ENCODE data around the gene MOK.

MOK gene

GRCh38 chr14:102283631-102284129 is 21.3 kb downstream of the MOK start:
- TF ChIP-seq POLR2A (IDR thresholded peaks at IDR 0.05; ENCODE audit: low read length) (no peak), GATA1 (IDR thresholded peaks at IDR 0.05; ENCODE audit: low read depth, low read length) (no peak)
- no peak for DNase-seq

- no peak for DNase-seq
- no peak for TF ChIP-seq POLR2A (IDR thresholded peaks at IDR 0.05; ENCODE audit: low read length)
- no peak for TF ChIP-seq GATA1 (IDR thresholded peaks at IDR 0.05; ENCODE audit: low read depth, low read length)
Measured at GRCh38 chr14:102282751-102283465, 22.1 kb downstream of the MOK start.

- no peak for TF ChIP-seq GATA1 (IDR thresholded peaks at IDR 0.05; ENCODE audit: low read depth, low read length)
- TF ChIP-seq POLR2A (IDR thresholded peaks at IDR 0.05; ENCODE audit: low read length) = no peak
- no peak for DNase-seq
Measured at GRCh38 chr14:102280376-102280962, 24.5 kb downstream of the MOK start.

- DNase-seq = no peak
- no peak for TF ChIP-seq GATA1 (IDR thresholded peaks at IDR 0.05; ENCODE audit: low read depth, low read length)
Measured at GRCh38 chr14:102279688-102280348, 25.1 kb downstream of the MOK start.

- DNase-seq = no peak
- TF ChIP-seq POLR2A (IDR thresholded peaks at IDR 0.05; ENCODE audit: low read length) = no peak
- TF ChIP-seq GATA1 (IDR thresholded peaks at IDR 0.05; ENCODE audit: low read depth, low read length) = no peak
Measured at GRCh38 chr14:102279282-102279681, 25.7 kb downstream of the MOK start.

DNA sequence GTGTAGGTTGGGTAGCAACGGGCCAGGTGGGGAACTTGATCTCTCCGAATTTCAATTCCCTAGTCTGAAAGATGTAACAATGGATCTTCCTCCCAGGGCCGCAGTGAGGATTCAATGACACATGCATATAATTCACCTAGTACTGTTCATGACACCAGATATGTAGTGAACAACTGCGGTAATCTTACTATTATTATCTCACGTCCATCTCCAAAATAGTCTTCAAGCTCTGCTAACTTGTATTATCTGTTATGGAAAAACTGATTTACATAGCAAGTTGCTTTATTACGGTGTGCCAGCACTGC is 26.4 kb downstream of the MOK start:
- DNase-seq = no peak
- TF ChIP-seq GATA1 (IDR thresholded peaks at IDR 0.05; ENCODE audit: low read depth, low read length) = no peak
- no peak for TF ChIP-seq POLR2A (IDR thresholded peaks at IDR 0.05; ENCODE audit: low read length)

DNA sequence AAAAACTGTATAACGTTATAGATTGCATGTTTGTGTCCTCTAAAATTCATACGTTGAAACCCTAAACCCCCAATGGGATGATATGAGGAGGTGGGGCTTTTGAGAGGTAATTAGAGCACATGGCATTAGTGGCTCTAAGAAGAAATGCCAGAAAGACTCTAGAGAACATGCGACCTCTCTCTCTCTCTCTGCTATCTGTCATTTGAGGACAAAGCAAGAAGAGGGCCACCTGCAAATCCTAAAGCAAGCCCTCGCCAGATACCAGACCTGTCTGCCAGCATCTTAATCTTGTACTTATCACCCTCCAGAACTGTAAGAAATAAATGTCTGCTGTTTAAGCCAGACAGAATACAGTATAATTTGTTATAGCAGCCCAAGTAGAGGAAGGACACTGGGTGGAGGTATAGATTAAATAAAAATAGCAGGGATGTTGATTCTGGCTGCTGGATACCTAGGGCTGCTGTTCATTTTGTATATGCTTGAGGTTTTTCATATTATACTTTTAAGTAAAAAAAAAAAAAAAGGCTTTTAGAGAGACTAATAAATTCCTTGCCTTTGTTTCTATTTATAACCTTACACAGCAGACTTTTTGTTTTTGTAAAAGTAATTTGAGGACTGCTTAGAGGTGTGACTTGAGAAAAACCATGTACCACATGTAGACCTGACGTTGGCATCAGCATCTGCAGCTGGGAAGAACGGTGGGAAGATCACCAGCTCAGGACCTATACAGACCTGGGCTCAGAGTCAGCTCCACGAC is 26.9 kb downstream of the MOK start:
- no peak for DNase-seq
- TF ChIP-seq GATA1 (IDR thresholded peaks at IDR 0.05; ENCODE audit: low read depth, low read length) (no peak), POLR2A (IDR thresholded peaks at IDR 0.05; ENCODE audit: low read length) (no peak)

- DNase-seq = no peak
- TF ChIP-seq GATA1 (IDR thresholded peaks at IDR 0.05; ENCODE audit: low read depth, low read length) = no peak
- TF ChIP-seq POLR2A (IDR thresholded peaks at IDR 0.05; ENCODE audit: low read length) = no peak
Measured at GRCh38 chr14:102275866-102276265, 29.1 kb downstream of the MOK start.

DNA sequence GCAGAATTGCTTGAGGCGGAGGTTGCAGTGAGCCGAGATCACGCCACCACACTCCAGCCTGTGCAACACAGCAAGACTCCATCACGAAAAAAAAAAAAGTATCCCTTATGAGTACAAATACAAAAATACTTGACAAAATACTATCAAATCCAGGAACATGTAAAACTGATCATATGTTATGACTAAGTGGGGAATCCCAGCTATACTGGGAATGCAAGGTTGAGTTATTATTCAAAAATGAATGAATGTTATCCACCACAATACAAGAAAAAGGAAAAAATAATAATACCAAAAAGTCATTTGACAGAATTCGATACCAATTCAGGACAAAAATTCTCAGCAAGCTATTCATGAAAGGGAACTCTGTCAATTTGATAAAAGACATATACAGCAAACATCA is 32.6 kb downstream of the MOK start:
- no peak for DNase-seq
- TF ChIP-seq GATA1 (IDR thresholded peaks at IDR 0.05; ENCODE audit: low read depth, low read length) (no peak), POLR2A (IDR thresholded peaks at IDR 0.05; ENCODE audit: low read length) (no peak)

GRCh38 chr14:102264775-102265174 is 40.2 kb downstream of the MOK start:
- no peak for DNase-seq
- no peak for TF ChIP-seq GATA1 (IDR thresholded peaks at IDR 0.05; ENCODE audit: low read depth, low read length)
- TF ChIP-seq POLR2A (IDR thresholded peaks at IDR 0.05; ENCODE audit: low read length) = no peak

DNA sequence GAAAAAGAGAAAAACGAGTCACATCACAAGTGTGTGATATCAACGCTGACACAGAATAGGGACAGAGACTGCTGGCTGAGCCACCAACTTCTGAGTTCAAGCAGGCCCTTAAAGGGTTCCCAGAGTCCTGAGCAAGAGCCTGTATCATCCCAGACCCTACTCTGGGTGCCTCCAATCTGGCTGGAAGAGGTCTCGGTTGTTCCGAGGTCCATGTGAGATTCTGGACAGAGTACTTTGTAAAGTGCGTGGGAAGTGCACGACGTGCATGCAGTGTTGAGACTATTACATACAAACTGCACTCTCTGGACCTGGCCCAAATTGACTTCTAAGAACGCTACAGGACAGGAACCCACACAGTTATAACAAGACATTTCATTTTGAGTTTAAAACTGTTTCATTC is 40.6 kb downstream of the MOK start:
- no peak for DNase-seq
- TF ChIP-seq POLR2A (IDR thresholded peaks at IDR 0.05; ENCODE audit: low read length) = no peak

- no peak for DNase-seq
- TF ChIP-seq GATA1 (IDR thresholded peaks at IDR 0.05; ENCODE audit: low read depth, low read length) = no peak
- TF ChIP-seq POLR2A (IDR thresholded peaks at IDR 0.05; ENCODE audit: low read length) = no peak
Measured at GRCh38 chr14:102262929-102263462, 42.0 kb downstream of the MOK start.

DNA sequence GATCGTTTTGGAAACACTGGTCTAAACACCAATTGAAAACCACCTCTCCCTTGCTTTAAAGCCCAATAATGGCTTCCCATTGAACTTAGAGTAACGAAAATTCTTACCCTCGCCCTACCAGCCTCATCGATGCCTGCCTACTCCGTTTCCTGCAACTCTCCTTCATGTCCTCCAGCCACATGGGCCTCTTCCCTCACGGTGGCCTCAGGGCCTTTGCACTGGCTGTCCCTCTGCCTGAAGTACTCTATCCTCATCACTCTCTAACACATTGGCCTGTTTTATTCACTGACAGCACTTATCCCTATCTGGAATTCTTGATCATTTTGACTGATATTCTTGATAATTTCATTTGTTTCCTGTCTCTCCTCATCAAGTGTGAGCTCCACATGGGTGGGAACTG is 46.8 kb downstream of the MOK start:
- DNase-seq = no peak
- TF ChIP-seq GATA1 (IDR thresholded peaks at IDR 0.05; ENCODE audit: low read depth, low read length) (no peak), POLR2A (IDR thresholded peaks at IDR 0.05; ENCODE audit: low read length) (no peak)

DNA sequence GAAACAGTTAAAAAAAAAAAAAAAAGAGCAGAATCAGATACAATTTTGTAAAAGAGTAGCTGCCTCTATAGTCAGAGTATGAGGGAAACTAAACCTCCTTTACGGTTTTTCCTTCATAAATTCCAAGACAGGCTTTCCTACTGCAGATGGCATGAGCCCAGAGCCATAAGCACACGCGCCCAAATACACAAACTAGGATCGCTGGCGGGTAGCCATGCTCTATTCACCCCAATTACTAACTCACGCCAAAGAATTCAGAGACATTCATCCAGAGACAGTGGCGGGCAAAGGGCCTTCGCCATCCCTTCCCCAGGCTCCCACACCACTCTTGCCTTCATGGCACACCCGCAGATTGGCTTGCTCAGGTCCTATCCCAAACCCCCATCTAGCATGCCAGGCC is 48.2 kb downstream of the MOK start:
- no peak for DNase-seq
- no peak for TF ChIP-seq GATA1 (IDR thresholded peaks at IDR 0.05; ENCODE audit: low read depth, low read length)
- no peak for TF ChIP-seq POLR2A (IDR thresholded peaks at IDR 0.05; ENCODE audit: low read length)
